Transverse colon (tissue), 3 donors: ENCODE measurements around the gene MYL2.

Source experiments
- POLR2A ChIP-seq: fragments of 450-650 bp; IDR thresholded peaks from one replicate; pipeline ENCODE4 v1.6.1; 2016; ENCODE audit warnings: antibody characterized with exemption, mild to moderate bottlenecking, moderate library complexity
- TF ChIP-seq, protein P1 (sequence below), 5 experiments: fragments of 200-600 bp in 3 of 5; fragments of 450-650 bp in 2 of 5; sonication (generic) in 3 of 5; IDR thresholded peaks; 1 replicate in 2 of 5; 2 replicates in 3 of 5; pipeline ENCODE4 v1.5.1; 2016 to 2017; ENCODE audit warnings: antibody characterized with exemption in 5 of 5, inconsistent platforms in 3 of 5, mild to moderate bottlenecking in 2 of 5, moderate library complexity in 1 of 5

DNA sequence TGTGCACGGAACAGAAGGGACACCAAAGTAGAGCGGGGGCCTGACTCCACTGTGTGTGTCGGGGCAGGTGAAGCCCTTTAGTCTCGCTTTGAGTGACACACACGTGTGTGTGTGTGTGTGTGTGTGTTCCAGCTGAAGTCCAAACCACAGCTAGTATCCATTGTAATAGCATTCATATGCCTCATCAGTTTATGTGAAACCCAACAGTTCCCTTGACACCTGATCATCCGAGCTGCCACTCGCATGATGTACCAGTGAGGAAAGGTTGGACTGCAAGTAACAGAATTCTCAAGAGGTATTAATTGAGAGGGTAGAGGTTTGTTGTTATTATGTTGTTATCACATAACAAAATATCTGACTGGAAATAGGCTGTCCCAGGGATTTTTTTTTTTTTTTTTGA, 57.2 kb downstream of the MYL2 start:
- TF ChIP-seq POLR2A, result no peak
- TF ChIP-seq, protein P1, sequence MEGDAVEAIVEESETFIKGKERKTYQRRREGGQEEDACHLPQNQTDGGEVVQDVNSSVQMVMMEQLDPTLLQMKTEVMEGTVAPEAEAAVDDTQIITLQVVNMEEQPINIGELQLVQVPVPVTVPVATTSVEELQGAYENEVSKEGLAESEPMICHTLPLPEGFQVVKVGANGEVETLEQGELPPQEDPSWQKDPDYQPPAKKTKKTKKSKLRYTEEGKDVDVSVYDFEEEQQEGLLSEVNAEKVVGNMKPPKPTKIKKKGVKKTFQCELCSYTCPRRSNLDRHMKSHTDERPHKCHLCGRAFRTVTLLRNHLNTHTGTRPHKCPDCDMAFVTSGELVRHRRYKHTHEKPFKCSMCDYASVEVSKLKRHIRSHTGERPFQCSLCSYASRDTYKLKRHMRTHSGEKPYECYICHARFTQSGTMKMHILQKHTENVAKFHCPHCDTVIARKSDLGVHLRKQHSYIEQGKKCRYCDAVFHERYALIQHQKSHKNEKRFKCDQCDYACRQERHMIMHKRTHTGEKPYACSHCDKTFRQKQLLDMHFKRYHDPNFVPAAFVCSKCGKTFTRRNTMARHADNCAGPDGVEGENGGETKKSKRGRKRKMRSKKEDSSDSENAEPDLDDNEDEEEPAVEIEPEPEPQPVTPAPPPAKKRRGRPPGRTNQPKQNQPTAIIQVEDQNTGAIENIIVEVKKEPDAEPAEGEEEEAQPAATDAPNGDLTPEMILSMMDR (IDR thresholded peaks at IDR 0.05), result no peak
